GM21360 (cell line): ENCODE results near the gene MAP2K2.
"Not testable (repeated sequence)": the region's sequence is repeated elsewhere in the genome, so short reads cannot be mapped to it uniquely, and the experiment has no call there.

Source experiments
- ATAC-seq: cut with Tn5 transposase; IDR thresholded peaks from one replicate; pipeline ENCODE4 v1.9.1; 2021; ENCODE audit warnings: mild to moderate bottlenecking, moderate library complexity; ENCODE audit not compliant: unreplicated experiment

Gene MAP2K2

GRCh38 chr19:4123615-4124568, at the start of gene MAP2K2:
MAP2K2 (minus strand) TSS chr19:4124122; CDS start chr19:4123875, 247 bp downstream.
- ATAC-seq: peak; percentile 74

GRCh38 chr19:4172861-4173473, 49.0 kb upstream of the MAP2K2 start:
- ATAC-seq: no peak

- ATAC-seq: no peak
Observed at GRCh38 chr19:4171676-4172075, 47.8 kb upstream of the MAP2K2 start.

- no peak for ATAC-seq
Observed at GRCh38 chr19:4164262-4164661, 40.3 kb upstream of the MAP2K2 start.

- no peak for ATAC-seq
Observed at GRCh38 chr19:4161415-4162077, 37.6 kb upstream of the MAP2K2 start.

- ATAC-seq: not testable (repeated sequence)
Observed at GRCh38 chr19:4157971-4158370, 34.0 kb upstream of the MAP2K2 start.

- no peak for ATAC-seq
Observed at GRCh38 chr19:4157164-4157563, 33.2 kb upstream of the MAP2K2 start.

GRCh38 chr19:4154571-4155312, 30.8 kb upstream of the MAP2K2 start:
- ATAC-seq: no peak

GRCh38 chr19:4152241-4152998, 28.5 kb upstream of the MAP2K2 start:
- no peak for ATAC-seq

GRCh38 chr19:4151623-4152022, 27.7 kb upstream of the MAP2K2 start:
- ATAC-seq: no peak

- no peak for ATAC-seq
Observed at GRCh38 chr19:4149518-4150288, 25.8 kb upstream of the MAP2K2 start.

GRCh38 chr19:4144666-4145249, 20.8 kb upstream of the MAP2K2 start:
- ATAC-seq: no peak

GRCh38 chr19:4142916-4143315, 19.0 kb upstream of the MAP2K2 start:
- not testable (repeated sequence) for ATAC-seq

- no peak for ATAC-seq
Observed at GRCh38 chr19:4140237-4140711, 16.4 kb upstream of the MAP2K2 start.

- ATAC-seq: no peak
Observed at GRCh38 chr19:4139614-4140236, 15.8 kb upstream of the MAP2K2 start.

- ATAC-seq: no peak
Observed at GRCh38 chr19:4138445-4138844, 14.5 kb upstream of the MAP2K2 start.

- ATAC-seq: no peak
Observed at GRCh38 chr19:4136680-4137088, 12.8 kb upstream of the MAP2K2 start.

- not testable (repeated sequence) for ATAC-seq
Observed at GRCh38 chr19:4135386-4135785, 11.5 kb upstream of the MAP2K2 start.
